ENCODE results near the gene FEZ2. TPM values are rescaled to one million over a fixed set of nuclear protein-coding genes. Genes with fewer than 3 reads are reported as not detected.

Gene FEZ2
- total RNA-seq, 1 donor from 2014 or later = 60.4 TPM

DNA sequence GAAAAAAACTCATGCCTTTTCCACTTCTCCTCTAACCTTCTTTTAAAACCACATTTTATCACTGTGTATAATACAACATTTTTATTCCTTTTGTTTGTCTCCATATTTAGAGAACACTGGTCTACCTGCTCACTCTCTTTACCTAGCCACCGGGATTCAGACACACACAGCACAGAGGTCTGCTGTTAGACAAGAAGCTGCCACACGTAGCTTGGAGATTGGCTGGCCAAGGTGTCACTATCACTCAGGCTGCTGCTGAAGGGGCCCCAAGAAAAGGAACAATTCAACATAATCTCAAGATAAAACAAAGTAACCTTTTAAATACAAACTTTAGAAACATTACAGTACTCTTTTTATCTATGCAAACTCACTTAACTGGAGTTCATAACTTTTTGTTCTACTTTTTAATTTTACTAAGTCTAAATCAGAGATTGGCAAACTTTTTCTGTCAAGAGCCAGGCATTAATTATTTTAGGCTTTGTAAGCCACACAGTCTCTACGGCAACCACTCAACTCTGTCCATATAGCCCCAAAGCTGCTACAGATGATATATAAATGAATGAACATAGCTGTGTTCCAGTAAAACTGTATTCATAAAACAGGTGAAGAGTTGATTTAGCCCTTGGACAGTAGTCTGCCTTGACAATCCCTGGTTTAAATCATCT, 25.8 kb downstream of the FEZ2 start:
- H3K4me3 ChIP-seq (ENCODE audit: low read depth, low read length) = no peak overlapping the region
- no peak for DNase-seq (ENCODE audit: low read depth)
- TF ChIP-seq, protein P1, sequence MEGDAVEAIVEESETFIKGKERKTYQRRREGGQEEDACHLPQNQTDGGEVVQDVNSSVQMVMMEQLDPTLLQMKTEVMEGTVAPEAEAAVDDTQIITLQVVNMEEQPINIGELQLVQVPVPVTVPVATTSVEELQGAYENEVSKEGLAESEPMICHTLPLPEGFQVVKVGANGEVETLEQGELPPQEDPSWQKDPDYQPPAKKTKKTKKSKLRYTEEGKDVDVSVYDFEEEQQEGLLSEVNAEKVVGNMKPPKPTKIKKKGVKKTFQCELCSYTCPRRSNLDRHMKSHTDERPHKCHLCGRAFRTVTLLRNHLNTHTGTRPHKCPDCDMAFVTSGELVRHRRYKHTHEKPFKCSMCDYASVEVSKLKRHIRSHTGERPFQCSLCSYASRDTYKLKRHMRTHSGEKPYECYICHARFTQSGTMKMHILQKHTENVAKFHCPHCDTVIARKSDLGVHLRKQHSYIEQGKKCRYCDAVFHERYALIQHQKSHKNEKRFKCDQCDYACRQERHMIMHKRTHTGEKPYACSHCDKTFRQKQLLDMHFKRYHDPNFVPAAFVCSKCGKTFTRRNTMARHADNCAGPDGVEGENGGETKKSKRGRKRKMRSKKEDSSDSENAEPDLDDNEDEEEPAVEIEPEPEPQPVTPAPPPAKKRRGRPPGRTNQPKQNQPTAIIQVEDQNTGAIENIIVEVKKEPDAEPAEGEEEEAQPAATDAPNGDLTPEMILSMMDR (conservative IDR thresholded peaks at IDR 0.05; ENCODE audit: low read depth, low read length) = no peak

DNA sequence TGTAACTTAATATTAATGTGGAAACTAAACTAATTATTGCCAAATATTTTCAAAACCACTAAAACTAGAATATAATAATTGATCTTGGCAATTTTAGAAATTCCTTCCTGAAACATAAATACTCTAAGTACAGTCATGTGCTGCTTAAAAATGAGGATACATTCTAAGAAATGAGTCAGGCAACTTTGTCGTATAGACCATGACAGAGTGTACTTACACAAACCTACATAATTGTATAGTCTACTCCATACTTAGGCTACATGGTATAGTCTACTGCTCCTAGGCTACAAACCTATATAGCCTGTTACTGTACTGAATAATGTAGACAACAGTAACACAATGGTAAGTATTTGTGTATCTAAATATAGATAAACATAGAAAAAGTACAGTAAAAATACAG, 27.6 kb downstream of the FEZ2 start:
- DNase-seq (ENCODE audit: low read depth) = no peak
- H3K4me3 ChIP-seq (ENCODE audit: low read depth, low read length) = no peak overlapping the region
- TF ChIP-seq, protein P1 (conservative IDR thresholded peaks at IDR 0.05; ENCODE audit: low read depth, low read length) = no peak

DNA sequence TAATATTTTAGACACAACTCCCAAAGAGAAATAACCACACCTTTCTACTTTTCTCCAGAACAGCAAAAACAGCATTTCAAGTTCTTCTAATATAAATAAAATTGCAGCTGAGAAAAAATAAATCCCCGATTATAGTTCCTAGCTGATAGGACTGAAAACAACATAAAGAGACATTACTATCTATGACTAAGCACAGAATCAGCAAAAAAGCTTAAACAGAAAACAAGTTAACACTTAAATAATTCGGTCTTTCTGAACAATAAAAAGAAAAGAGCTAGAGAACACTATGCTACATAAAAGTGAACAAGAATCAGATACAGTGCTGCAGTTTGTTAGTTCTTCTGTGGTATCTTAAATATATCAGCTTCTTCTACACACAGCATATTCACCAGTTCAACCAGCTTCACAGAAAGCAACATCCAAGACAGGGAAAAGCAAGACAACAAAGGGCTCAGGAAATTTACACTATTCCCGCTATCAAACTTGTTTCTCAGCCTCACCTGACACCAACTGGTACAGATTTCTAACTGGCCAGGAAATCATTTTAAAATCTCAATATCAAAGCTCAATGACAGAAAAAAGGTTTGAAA, 28.6 kb downstream of the FEZ2 start:
- no peak for DNase-seq (ENCODE audit: low read depth)
- TF ChIP-seq, protein P1 (conservative IDR thresholded peaks at IDR 0.05; ENCODE audit: low read depth, low read length) = no peak
- no peak overlapping the region for H3K4me3 ChIP-seq (ENCODE audit: low read depth, low read length)

DNA sequence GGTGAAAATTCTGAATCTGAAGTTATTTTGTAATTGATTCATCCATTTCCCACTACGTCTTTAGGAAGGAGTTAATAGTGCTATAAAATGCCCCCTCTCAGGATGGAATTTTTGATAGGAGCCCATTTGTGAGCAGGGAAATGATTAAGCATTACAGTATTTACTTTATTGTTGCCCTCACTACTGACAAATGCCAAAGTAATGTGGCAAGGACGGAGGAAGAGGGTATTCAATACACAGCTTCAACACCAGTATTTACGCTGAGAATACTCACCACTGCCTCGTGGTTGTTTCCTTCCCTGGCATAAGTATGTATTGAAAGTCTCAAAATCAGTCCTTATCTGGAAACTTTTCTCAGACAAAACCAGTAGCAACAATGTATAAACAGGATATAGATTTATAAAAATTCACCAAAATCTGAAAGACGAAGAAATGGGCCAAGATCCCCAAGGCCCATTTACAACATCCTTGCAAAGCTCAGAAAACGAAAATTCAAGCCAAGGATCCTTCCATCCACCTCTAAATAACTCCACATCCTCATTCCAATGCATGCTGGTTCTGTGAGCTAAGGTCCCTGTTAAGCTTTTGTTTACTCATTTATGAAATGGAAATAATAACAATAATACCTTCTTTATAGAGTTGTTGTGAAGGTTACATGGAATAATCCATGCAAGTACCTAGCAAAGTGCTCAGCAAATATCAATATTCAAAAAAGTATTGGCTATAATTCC, 29.3 kb downstream of the FEZ2 start:
- H3K4me3 ChIP-seq (ENCODE audit: low read depth, low read length) = no peak overlapping the region

DNA sequence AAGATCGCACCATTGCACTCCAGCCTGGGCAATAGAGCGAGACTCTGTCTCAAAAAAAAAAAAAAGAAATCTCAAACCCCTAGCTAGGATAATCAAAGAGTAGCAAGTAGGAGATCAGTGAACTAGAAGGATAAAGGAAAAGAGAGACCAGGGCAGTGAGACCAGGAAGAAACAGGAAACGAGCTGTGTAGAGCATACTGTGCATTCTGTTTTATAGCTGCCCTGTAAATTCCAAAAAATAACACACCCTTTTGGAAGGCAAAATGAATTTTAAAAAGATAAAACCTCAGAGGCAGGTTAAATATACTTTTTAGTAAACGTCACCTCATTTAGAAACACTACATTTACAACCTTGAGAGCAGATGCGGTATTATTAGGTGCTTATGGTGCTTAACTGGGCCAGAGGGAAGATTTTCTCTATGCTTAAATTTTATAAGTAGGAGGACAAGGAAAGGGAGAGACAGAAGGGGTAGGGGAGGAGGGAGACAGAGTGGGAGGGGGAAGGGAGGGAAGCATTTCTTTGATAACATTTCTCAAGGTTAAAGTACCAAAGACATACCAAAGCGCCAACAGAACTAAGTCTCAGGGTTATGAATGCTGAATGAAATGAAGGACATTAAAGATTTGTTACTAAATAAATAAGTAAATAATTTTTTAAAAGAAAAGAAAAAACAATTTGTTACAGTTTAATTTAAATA, 30.1 kb downstream of the FEZ2 start:
- DNase-seq (ENCODE audit: low read depth) = no peak
- H3K4me3 ChIP-seq (ENCODE audit: low read depth, low read length) = no peak overlapping the region
- TF ChIP-seq, protein P1 (conservative IDR thresholded peaks at IDR 0.05; ENCODE audit: low read depth, low read length) = no peak

More for the DNA sequence above, 29.3 kb downstream of the FEZ2 start:
- TF ChIP-seq, protein P1 (conservative IDR thresholded peaks at IDR 0.05; ENCODE audit: low read depth, low read length) = no peak
- DNase-seq (ENCODE audit: low read depth) = no peak

DNA sequence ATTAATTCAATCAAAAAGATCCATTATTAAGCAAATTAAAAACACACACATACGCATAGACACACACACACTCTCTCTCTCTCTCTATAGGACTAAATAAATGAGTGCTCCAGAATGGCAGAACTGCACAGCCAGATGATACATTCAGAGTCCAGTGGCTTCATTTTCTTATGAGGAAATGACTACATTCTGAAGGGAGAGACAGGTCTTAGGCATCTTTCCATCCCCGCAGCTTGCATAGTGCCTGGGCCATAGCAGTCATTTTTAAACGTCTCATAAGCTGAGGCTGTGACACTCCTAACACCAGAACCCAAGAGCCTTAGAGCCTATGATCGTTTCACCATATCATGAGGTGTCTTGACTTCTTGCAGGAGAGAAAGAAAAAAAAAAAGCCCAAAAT, 31.1 kb downstream of the FEZ2 start:
- TF ChIP-seq, protein P1 (conservative IDR thresholded peaks at IDR 0.05; ENCODE audit: low read depth, low read length) = no peak
- no peak for DNase-seq (ENCODE audit: low read depth)

More for the DNA sequence above, 31.1 kb downstream of the FEZ2 start:
- no peak overlapping the region for H3K4me3 ChIP-seq (ENCODE audit: low read depth, low read length)

All from epithelial cell of proximal tubule (primary cell).